OCI-LY1 (cell line): ENCODE results near the gene ITGAV.

ENCODE experiments used
- H2AFZ ChIP-seq: fragments of 200-600 bp; sonication (generic), shearing (Covaris generic); 2 replicates; pipeline ENCODE4 v1.6.0; 2014; ENCODE audit warnings: antibody characterized with exemption, mild to moderate bottlenecking, low read length
- H3F3A ChIP-seq: fragments of 200-600 bp; sonication (generic), shearing (Covaris generic); 2 replicates; pipeline ENCODE4 v1.6.0; 2014; ENCODE audit warnings: mild to moderate bottlenecking, antibody characterized with exemption, low read length, moderate library complexity; ENCODE audit not compliant: insufficient read depth
- H3K27ac ChIP-seq: fragments of 200-600 bp; sonication (generic); 2 replicates; pipeline ENCODE4 v1.5.1; 2014; ENCODE audit warnings: low read length, mixed run types, mild to moderate bottlenecking, low read depth; ENCODE audit not compliant: poor library complexity, severe bottlenecking
- H3K27me3 ChIP-seq: fragments of 200-600 bp; sonication (generic); 2 replicates; pipeline ENCODE4 v1.6.0; 2014; ENCODE audit warnings: antibody characterized with exemption, mild to moderate bottlenecking, low read length, moderate library complexity; ENCODE audit not compliant: insufficient read depth
- H3K36me3 ChIP-seq: fragments of 200-600 bp; sonication (generic); 2 replicates; pipeline ENCODE4 v1.6.1; 2014; ENCODE audit warnings: mild to moderate bottlenecking, antibody characterized with exemption, low read length, moderate library complexity, mixed read lengths; ENCODE audit not compliant: insufficient read depth
- H3K4me1 ChIP-seq: fragments of 200-600 bp; sonication (generic); 2 replicates; pipeline ENCODE4 v1.5.1; 2014; ENCODE audit warnings: mild to moderate bottlenecking, low read length, moderate library complexity; ENCODE audit not compliant: insufficient read depth, severe bottlenecking
- H3K4me2 ChIP-seq: fragments of 200-600 bp; sonication (generic), shearing (Covaris generic); 2 replicates; pipeline ENCODE4 v1.6.1; 2014; ENCODE audit warnings: low read length
- H3K4me3 ChIP-seq: fragments of 200-600 bp; sonication (generic); 2 replicates; pipeline ENCODE4 v1.5.1; 2014; ENCODE audit warnings: low read length, low read depth, mild to moderate bottlenecking, mixed read lengths; ENCODE audit not compliant: poor library complexity, severe bottlenecking
- H3K79me2 ChIP-seq: fragments of 200-600 bp; shearing (Covaris generic); 2 replicates; pipeline ENCODE4 v1.6.1; 2016; ENCODE audit warnings: mixed run types, low read length, mixed read lengths; ENCODE audit not compliant: insufficient read depth
- H3K9ac ChIP-seq: fragments of 200-600 bp; sonication (generic), shearing (Covaris generic); 2 replicates; pipeline ENCODE4 v1.6.1; 2014; ENCODE audit warnings: mild to moderate bottlenecking, low read length, mixed read lengths
- H3K9me2 ChIP-seq: fragments of 200-600 bp; sonication (generic), shearing (Covaris generic); 2 replicates; pipeline ENCODE4 v1.6.1; 2014; ENCODE audit warnings: low read depth, mild to moderate bottlenecking, low read length, mixed read lengths
- H3K9me3 ChIP-seq: fragments of 200-600 bp; shearing (Covaris generic); 2 replicates; pipeline ENCODE4 v1.6.1; 2014; ENCODE audit warnings: low read length, mixed read lengths
- H4K20me1 ChIP-seq: fragments of 200-600 bp; sonication (generic), shearing (Covaris generic); 2 replicates; pipeline ENCODE4 v1.6.0; 2016; ENCODE audit warnings: mild to moderate bottlenecking, low read length; ENCODE audit not compliant: insufficient read depth
- EZH2 ChIP-seq: fragments of 200-600 bp; sonication (generic), shearing (Covaris generic); IDR thresholded peaks from 2 replicates; pipeline ENCODE4 v1.8.0; 2017; ENCODE audit warnings: borderline replicate concordance, mixed run types, mild to moderate bottlenecking, antibody characterized with exemption, low read length, moderate library complexity, mixed read lengths
- TF ChIP-seq, protein P1 (sequence below): fragments of 200-600 bp; sonication (generic), shearing (Covaris generic); IDR thresholded peaks from 2 replicates; pipeline ENCODE4 v1.5.1; 2017; ENCODE audit warnings: mild to moderate bottlenecking, antibody characterized with exemption, low read length, moderate library complexity, mixed read lengths

The ITGAV gene

GRCh38 chr2:186569897-186570296 is 20.0 kb upstream of the ITGAV start:
- no peak overlapping the region for H3K4me2 ChIP-seq
- H3K4me3 ChIP-seq, result no peak overlapping the region
- H3K79me2 ChIP-seq, result no peaks in the 10 kb centered on the region
- H3K27me3 ChIP-seq, result no peaks in the 10 kb centered on the region
- H3K27ac ChIP-seq, result no peak overlapping the region
- no peaks in the 10 kb centered on the region for H4K20me1 ChIP-seq
- H3K9me3 ChIP-seq, result no peaks in the 10 kb centered on the region
- H3K36me3 ChIP-seq, result no peaks in the 10 kb centered on the region
- no peaks in the 10 kb centered on the region for H3F3A ChIP-seq
- H3K4me1 ChIP-seq, result no peaks in the 10 kb centered on the region
- no peak overlapping the region for H3K9ac ChIP-seq
- TF ChIP-seq, protein P1, sequence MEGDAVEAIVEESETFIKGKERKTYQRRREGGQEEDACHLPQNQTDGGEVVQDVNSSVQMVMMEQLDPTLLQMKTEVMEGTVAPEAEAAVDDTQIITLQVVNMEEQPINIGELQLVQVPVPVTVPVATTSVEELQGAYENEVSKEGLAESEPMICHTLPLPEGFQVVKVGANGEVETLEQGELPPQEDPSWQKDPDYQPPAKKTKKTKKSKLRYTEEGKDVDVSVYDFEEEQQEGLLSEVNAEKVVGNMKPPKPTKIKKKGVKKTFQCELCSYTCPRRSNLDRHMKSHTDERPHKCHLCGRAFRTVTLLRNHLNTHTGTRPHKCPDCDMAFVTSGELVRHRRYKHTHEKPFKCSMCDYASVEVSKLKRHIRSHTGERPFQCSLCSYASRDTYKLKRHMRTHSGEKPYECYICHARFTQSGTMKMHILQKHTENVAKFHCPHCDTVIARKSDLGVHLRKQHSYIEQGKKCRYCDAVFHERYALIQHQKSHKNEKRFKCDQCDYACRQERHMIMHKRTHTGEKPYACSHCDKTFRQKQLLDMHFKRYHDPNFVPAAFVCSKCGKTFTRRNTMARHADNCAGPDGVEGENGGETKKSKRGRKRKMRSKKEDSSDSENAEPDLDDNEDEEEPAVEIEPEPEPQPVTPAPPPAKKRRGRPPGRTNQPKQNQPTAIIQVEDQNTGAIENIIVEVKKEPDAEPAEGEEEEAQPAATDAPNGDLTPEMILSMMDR, result no peak
- TF ChIP-seq EZH2, result no peak
- no peaks in the 10 kb centered on the region for H3K9me2 ChIP-seq
- H2AFZ ChIP-seq, result no peak overlapping the region

- no peaks in the 10 kb centered on the region for H4K20me1 ChIP-seq
- no peaks in the 10 kb centered on the region for H3K4me1 ChIP-seq
- no peaks in the 10 kb centered on the region for H3K9me3 ChIP-seq
- H3K9me2 ChIP-seq, result no peaks in the 10 kb centered on the region
- no peaks in the 10 kb centered on the region for H3K36me3 ChIP-seq
- no peak overlapping the region for H3K4me3 ChIP-seq
- no peak overlapping the region for H3K9ac ChIP-seq
- H3F3A ChIP-seq, result no peaks in the 10 kb centered on the region
- TF ChIP-seq, protein P1, result no peak
- TF ChIP-seq EZH2, result no peak
- no peak overlapping the region for H2AFZ ChIP-seq
- H3K27ac ChIP-seq, result no peak overlapping the region
- no peaks in the 10 kb centered on the region for H3K79me2 ChIP-seq
- H3K27me3 ChIP-seq, result no peaks in the 10 kb centered on the region
- H3K4me2 ChIP-seq, result no peak overlapping the region
These were observed 19.3 kb upstream of the ITGAV start for GRCh38 chr2:186570604-186571003.

GRCh38 chr2:186572705-186573104 is 17.2 kb upstream of the ITGAV start:
- no peaks in the 10 kb centered on the region for H3K36me3 ChIP-seq
- H3K4me3 ChIP-seq, result no peak overlapping the region
- H3K9ac ChIP-seq, result no peak overlapping the region
- no peak overlapping the region for H2AFZ ChIP-seq
- no peaks in the 10 kb centered on the region for H3K4me1 ChIP-seq
- no peaks in the 10 kb centered on the region for H3K9me2 ChIP-seq
- H4K20me1 ChIP-seq, result no peaks in the 10 kb centered on the region
- TF ChIP-seq, protein P1, result no peak
- no peak for TF ChIP-seq EZH2
- H3K27me3 ChIP-seq, result no peaks in the 10 kb centered on the region
- H3K4me2 ChIP-seq, result no peak overlapping the region
- no peak overlapping the region for H3K27ac ChIP-seq
- no peaks in the 10 kb centered on the region for H3K79me2 ChIP-seq
- no peaks in the 10 kb centered on the region for H3K9me3 ChIP-seq
- H3F3A ChIP-seq, result no peaks in the 10 kb centered on the region
